K562 (cell line): ENCODE data around the gene MYO10. TPM values are rescaled to one million over a fixed set of nuclear protein-coding genes. Genes with fewer than 3 reads are reported as not detected.

Experiments used
- ATAC-seq: fragments of 200-7000 bp; cut with Tn5 transposase; 3 replicates; pipeline ENCODE4 v1.9.1; 2020; ENCODE audit warnings: moderate library complexity
- BruUV-seq: library from RNA; stranded (reverse); fragments of 400-500 nt; replicated peaks from 2 replicates; lab custom pipeline; 2021; lab: Mats Ljungman, UMichigan
- CTCF ChIA-PET: fragments of 300-600 bp; formaldehyde crosslinking; extraction: SDS; loops from one replicate; lab custom pipeline; 2021; ENCODE audit warnings: low intra/inter-chr PET ratio; lab: Yijun Ruan, JAX
- POLR2A ChIA-PET: fragments of 300-600, 350-650 bp; sonication (Branson Sonifier 250); formaldehyde crosslinking; extraction: SDS; loops from one replicate; lab custom pipeline; 2021; ENCODE audit warnings: antibody characterized with exemption, inconsistent platforms; lab: Yijun Ruan, JAX
- DNase-seq, 4 experiments: peaks; one replicate each; pipeline versions ENCODE4 v3.0.0 to v3.0.0-alpha.2; 2011 to 2018; ENCODE audit warnings: low spot score in 3 of 4, mixed read lengths in 3 of 4; ENCODE audit errors: extremely low read depth in 1 of 4
- FAIRE-seq: peaks from 2 replicates; lab custom pipeline; 2011; peaks lifted over from hg19 to GRCh38; lab: Jason Lieb, UNC
- H2AFZ ChIP-seq: 2 replicates; pipeline ENCODE4 v1.6.0; 2011; ENCODE audit warnings: low read depth, low read length, control low read depth, inconsistent platforms
- H3K27ac ChIP-seq: fragments of 200-600 bp; 3 replicates; pipeline ENCODE4 v1.8.0; 2011; ENCODE audit warnings: low read depth, mild to moderate bottlenecking, control low read depth, inconsistent platforms, low read length, moderate library complexity, mixed read lengths; ENCODE audit errors: extremely low read depth
- H3K27me3 ChIP-seq, 2 experiments: fragments of 300-600 bp in 1 of 2; 2 replicates in 1 of 2; 3 replicates in 1 of 2; pipeline versions ENCODE4 v1.6.0 to v1.8.0; 2011; ENCODE audit warnings: inconsistent platforms in 2 of 2, low read length in 2 of 2, mild to moderate bottlenecking in 1 of 2, mixed read lengths in 1 of 2, moderate library complexity in 1 of 2; ENCODE audit not compliant: control insufficient read depth in 2 of 2, insufficient read depth in 2 of 2
- H3K36me3 ChIP-seq: fragments of 300-600 bp; 3 replicates; pipeline ENCODE4 v1.8.0; 2011; ENCODE audit warnings: mild to moderate bottlenecking, low read length, inconsistent platforms; ENCODE audit not compliant: control insufficient read depth, insufficient read depth
- H3K4me1 ChIP-seq, 2 experiments: fragments of 200-600 bp in 1 of 2; replicated peaks in 1 of 2; 2 replicates in 1 of 2; 3 replicates in 1 of 2; pipeline versions ENCODE4 v1.5.1 to v1.8.0; 2011; ENCODE audit warnings: inconsistent platforms in 2 of 2, low read length in 2 of 2, mild to moderate bottlenecking in 1 of 2, mixed read lengths in 1 of 2, moderate library complexity in 1 of 2; ENCODE audit not compliant: control insufficient read depth in 2 of 2, insufficient read depth in 2 of 2
- H3K4me2 ChIP-seq: 2 replicates; pipeline ENCODE4 v1.6.1; 2011; ENCODE audit warnings: low read length, control low read depth, inconsistent platforms, mixed read lengths; ENCODE audit not compliant: insufficient read depth
- H3K4me3 ChIP-seq: fragments of 200-600 bp; sonication (generic), shearing (Covaris generic); 2 replicates; pipeline ENCODE4 v1.5.1; 2016; ENCODE audit warnings: control low read depth, inconsistent platforms
- H3K79me2 ChIP-seq: fragments of 200-600 bp; 3 replicates; pipeline ENCODE4 v1.8.0; 2011; ENCODE audit warnings: low read length, inconsistent platforms; ENCODE audit not compliant: control insufficient read depth, insufficient read depth
- H3K9ac ChIP-seq, 2 experiments: 2 replicates each; pipeline versions ENCODE4 v1.6.0 to v1.6.1; 2011; ENCODE audit warnings: low read depth in 2 of 2, low read length in 2 of 2, control low read depth in 1 of 2, inconsistent platforms in 1 of 2, mild to moderate bottlenecking in 1 of 2, mixed read lengths in 1 of 2; ENCODE audit not compliant: insufficient read depth in 1 of 2
- H3K9me1 ChIP-seq: one replicate; pipeline ENCODE4 v1.6.0; 2011; ENCODE audit warnings: inconsistent platforms, mild to moderate bottlenecking, low read length, moderate library complexity; ENCODE audit not compliant: control insufficient read depth, insufficient read depth
- H3K9me3 ChIP-seq: replicated peaks from 2 replicates; pipeline ENCODE4 v1.5.1; 2011; ENCODE audit warnings: low read depth, low read length, inconsistent platforms; ENCODE audit not compliant: control insufficient read depth, insufficient read depth
- H4K20me1 ChIP-seq: replicated peaks from 2 replicates; pipeline ENCODE4 v1.6.1; 2011; ENCODE audit warnings: low read length, inconsistent platforms, mixed read lengths; ENCODE audit not compliant: control insufficient read depth, insufficient read depth
- BCOR ChIP-seq: fragments of 450-650 bp; IDR thresholded peaks from 2 replicates; pipeline ENCODE4 v1.6.1; 2016
- GTF2E2 ChIP-seq: fragments of 200-800 bp; sonication (Bioruptor generic); IDR thresholded peaks from 2 replicates; pipeline ENCODE4 v1.6.1; 2016; ENCODE audit warnings: missing genetic modification characterization, missing compliant biosample characterization
- MAFF ChIP-seq: IDR thresholded peaks from 2 replicates; pipeline ENCODE4 v1.6.1; 2012; ENCODE audit warnings: low read length, improper control_type of control experiment
- NCOR1 ChIP-seq: fragments of 450-650 bp; IDR thresholded peaks from 2 replicates; pipeline ENCODE4 v1.6.1; 2016; ENCODE audit warnings: mild to moderate bottlenecking, moderate library complexity
- PHB2 ChIP-seq: fragments of 450-650 bp; IDR thresholded peaks from 2 replicates; pipeline ENCODE4 v1.6.1; 2017; ENCODE audit warnings: low read depth
- SMARCE1 ChIP-seq: fragments of 450-650 bp; IDR thresholded peaks from 2 replicates; pipeline ENCODE4 v1.7.1; 2016; ENCODE audit warnings: mild to moderate bottlenecking
- SMC3 ChIP-seq: conservative IDR thresholded peaks from 2 replicates; pipeline ENCODE4 v1.6.1; 2011; ENCODE audit warnings: low read depth, low read length, improper control_type of control experiment; ENCODE audit not compliant: insufficient read depth
- ZFP30 ChIP-seq: fragments of 250-450 bp; sonication (Bioruptor Pico); IDR thresholded peaks from 2 replicates; pipeline ENCODE4 v1.8.0; 2022; ENCODE audit warnings: moderate library complexity, mild to moderate bottlenecking, inconsistent platforms, borderline replicate concordance
- ZNF561 ChIP-seq: fragments of 450-650 bp; formaldehyde crosslinking; conservative IDR thresholded peaks from 2 replicates; pipeline ENCODE4 v1.4.0; 2020; ENCODE audit warnings: mild to moderate bottlenecking, moderate library complexity
- ZNF79 ChIP-seq: fragments of 250-450 bp; sonication (Bioruptor Pico); IDR thresholded peaks from 2 replicates; pipeline ENCODE4 v1.4.0; 2020; ENCODE audit warnings: low read depth, mild to moderate bottlenecking, moderate library complexity
- WGBS: fragments of 100-300 bp; shearing (Covaris generic); methylation state at CpG from one replicate; pipeline ENCODE4 v1.1.6; 2016; ENCODE audit warnings: low coverage, mixed read lengths; ENCODE audit not compliant: insufficient coverage; ENCODE audit errors: missing lambda C conversion rate; 5-methylcytosine and 5-hydroxymethylcytosine counted together
- in situ Hi-C: fragments of 300-500 bp; cut with MboI; formaldehyde crosslinking; loops from 4 replicates; pipeline ENCODE4 v1.15.0; 2018; ENCODE audit warnings: inconsistent platforms, mixed read lengths
- intact Hi-C: fragments of 100-400 bp; cut with micrococcal nuclease; formaldehyde crosslinking; loops from 2 replicates; pipeline ENCODE4 v1.14.2; 2022
- polyA plus RNA-seq, 8 experiments: library from polyadenylated mRNA; depleted of rRNA in 4 of 8; stranded (reverse) in 5 of 8; unstranded in 3 of 8; fragments of >200 nt; fragmentation: Nextera tagmentation in 2 of 8; fragmentation: Illumina TruSeq in 1 of 8; extraction: Ambion mirVana in 2 of 8; extraction: Trizol in 1 of 8; gene quantifications; 2 replicates each; pipeline versions ENCODE4 v1.2.1 to v1.2.3, GENCODE V29; 2011 to 2014; ENCODE audit warnings: inconsistent platforms in 1 of 8, missing spikeins in 1 of 8
- total RNA-seq, 7 experiments: library from RNA; depleted of rRNA in 6 of 7; stranded (reverse); fragments of >200 nt in 6 of 7; fragmentation: Illumina TruSeq in 2 of 7; extraction: Trizol in 2 of 7; gene quantifications; 2 replicates each; pipeline versions ENCODE4 v1.2.1 to v1.2.3, GENCODE V29; 2011 to 2021; ENCODE audit warnings: low replicate concordance in 1 of 7
- TF ChIP-seq, protein P1 (sequence below): sonication (generic); formaldehyde crosslinking; IDR thresholded peaks from 2 replicates; pipeline ENCODE4 v1.8.0; 2022; ENCODE audit warnings: mild to moderate bottlenecking, low read depth, missing genetic modification reagents
- TF ChIP-seq, protein P2 (sequence below): fragments of 250-450 bp; sonication (Bioruptor Pico); IDR thresholded peaks from 2 replicates; pipeline ENCODE4 v1.4.0; 2020

MYO10 gene
- total and polyA plus RNA-seq, 9 of the 15 experiments (the other 6 are each of a cell fraction or from before 2014, with no cell fraction given), result 0.04 to 0.24 TPM; not detected in 7

DNA sequence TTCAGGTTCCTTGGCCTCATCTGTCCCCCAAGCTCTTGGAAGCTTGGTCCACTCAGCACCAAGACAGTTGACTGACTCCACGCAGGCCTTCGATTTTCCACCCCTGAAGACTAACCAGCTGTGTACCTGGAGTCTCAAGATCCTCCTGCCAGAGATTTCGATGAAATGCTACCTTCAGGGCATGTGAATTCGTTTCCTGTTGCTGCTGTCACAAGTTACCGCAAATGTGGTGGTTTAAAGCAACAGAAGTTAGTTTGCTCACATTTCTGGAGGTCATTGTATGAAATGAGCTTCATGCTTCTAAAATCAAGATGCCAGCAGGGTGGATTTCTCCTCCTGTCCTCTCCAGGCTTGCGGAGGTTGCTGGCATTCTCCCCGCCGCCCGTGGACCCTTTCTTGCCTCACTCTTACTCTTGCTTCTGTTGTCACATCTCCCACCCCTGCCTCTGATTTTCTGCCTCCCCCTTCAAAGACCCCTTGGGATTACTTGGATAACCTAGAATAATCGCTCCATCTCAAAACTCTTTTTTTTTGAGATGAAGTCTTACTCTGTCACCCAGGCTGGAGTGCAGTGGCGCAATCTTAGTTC is 291.7 kb downstream of the MYO10 start:
- H3K27ac ChIP-seq, result no peak overlapping the region
- no peak overlapping the region for H3K9ac ChIP-seq
- no peak for DNase-seq
- TF ChIP-seq ZFP30 (CRISPR knock-in tag), result no peak
- TF ChIP-seq, protein P1, sequence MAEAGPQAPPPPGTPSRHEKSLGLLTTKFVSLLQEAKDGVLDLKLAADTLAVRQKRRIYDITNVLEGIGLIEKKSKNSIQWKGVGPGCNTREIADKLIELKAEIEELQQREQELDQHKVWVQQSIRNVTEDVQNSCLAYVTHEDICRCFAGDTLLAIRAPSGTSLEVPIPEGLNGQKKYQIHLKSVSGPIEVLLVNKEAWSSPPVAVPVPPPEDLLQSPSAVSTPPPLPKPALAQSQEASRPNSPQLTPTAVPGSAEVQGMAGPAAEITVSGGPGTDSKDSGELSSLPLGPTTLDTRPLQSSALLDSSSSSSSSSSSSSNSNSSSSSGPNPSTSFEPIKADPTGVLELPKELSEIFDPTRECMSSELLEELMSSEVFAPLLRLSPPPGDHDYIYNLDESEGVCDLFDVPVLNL (CRISPR knock-in tag), result no peak
- no peak for TF ChIP-seq MAFF
- no peak for TF ChIP-seq ZNF561 (CRISPR knock-in tag)
- no peak for TF ChIP-seq GTF2E2 (tag)
- TF ChIP-seq ZNF79, result no peak
- TF ChIP-seq NCOR1, result no peak
- no peak for TF ChIP-seq SMARCE1
- no peak for TF ChIP-seq SMC3
- TF ChIP-seq BCOR, result no peak
- TF ChIP-seq PHB2, result no peak
- TF ChIP-seq, protein P2, sequence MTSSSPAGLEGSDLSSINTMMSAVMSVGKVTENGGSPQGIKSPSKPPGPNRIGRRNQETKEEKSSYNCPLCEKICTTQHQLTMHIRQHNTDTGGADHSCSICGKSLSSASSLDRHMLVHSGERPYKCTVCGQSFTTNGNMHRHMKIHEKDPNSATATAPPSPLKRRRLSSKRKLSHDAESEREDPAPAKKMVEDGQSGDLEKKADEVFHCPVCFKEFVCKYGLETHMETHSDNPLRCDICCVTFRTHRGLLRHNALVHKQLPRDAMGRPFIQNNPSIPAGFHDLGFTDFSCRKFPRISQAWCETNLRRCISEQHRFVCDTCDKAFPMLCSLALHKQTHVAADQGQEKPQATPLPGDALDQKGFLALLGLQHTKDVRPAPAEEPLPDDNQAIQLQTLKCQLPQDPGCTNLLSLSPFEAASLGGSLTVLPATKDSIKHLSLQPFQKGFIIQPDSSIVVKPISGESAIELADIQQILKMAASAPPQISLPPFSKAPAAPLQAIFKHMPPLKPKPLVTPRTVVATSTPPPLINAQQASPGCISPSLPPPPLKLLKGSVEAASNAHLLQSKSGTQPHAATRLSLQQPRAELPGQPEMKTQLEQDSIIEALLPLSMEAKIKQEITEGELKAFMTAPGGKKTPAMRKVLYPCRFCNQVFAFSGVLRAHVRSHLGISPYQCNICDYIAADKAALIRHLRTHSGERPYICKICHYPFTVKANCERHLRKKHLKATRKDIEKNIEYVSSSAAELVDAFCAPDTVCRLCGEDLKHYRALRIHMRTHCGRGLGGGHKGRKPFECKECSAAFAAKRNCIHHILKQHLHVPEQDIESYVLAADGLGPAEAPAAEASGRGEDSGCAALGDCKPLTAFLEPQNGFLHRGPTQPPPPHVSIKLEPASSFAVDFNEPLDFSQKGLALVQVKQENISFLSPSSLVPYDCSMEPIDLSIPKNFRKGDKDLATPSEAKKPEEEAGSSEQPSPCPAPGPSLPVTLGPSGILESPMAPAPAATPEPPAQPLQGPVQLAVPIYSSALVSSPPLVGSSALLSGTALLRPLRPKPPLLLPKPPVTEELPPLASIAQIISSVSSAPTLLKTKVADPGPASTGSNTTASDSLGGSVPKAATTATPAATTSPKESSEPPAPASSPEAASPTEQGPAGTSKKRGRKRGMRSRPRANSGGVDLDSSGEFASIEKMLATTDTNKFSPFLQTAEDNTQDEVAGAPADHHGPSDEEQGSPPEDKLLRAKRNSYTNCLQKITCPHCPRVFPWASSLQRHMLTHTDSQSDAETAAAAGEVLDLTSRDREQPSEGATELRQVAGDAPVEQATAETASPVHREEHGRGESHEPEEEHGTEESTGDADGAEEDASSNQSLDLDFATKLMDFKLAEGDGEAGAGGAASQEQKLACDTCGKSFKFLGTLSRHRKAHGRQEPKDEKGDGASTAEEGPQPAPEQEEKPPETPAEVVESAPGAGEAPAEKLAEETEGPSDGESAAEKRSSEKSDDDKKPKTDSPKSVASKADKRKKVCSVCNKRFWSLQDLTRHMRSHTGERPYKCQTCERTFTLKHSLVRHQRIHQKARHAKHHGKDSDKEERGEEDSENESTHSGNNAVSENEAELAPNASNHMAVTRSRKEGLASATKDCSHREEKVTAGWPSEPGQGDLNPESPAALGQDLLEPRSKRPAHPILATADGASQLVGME (CRISPR knock-in tag), result no peak
- ChIA-PET POLR2A (interaction anchor here (0.6 kb wide), 1 partner anchor 342 kb away, joined by 3 read pairs; no protein-coding TSS in a partner anchor), CTCF (no interaction called here)
- ATAC-seq, result no peak
- FAIRE-seq, result no peak
- no peaks in the 10 kb centered on the region for H3K9me1 ChIP-seq
- H3K79me2 ChIP-seq, result no peaks in the 10 kb centered on the region
- intact Hi-C loops (no loop called here), in situ Hi-C loops (no loop called here)
- no TSS peak for BruUV-seq
- H3K27me3 ChIP-seq, result no peaks in the 10 kb centered on the region
- no peaks in the 10 kb centered on the region for H3K9me3 ChIP-seq
- no peak overlapping the region for H2AFZ ChIP-seq
- H3K4me3 ChIP-seq, result no peak overlapping the region
- no peaks in the 10 kb centered on the region for H3K36me3 ChIP-seq
- H3K4me2 ChIP-seq, result no peak overlapping the region
- 0% methylated on average over 10 of the region's 11 CpGs for WGBS
- no peaks in the 10 kb centered on the region for H4K20me1 ChIP-seq
- H3K4me1 ChIP-seq, result no peaks in the 10 kb centered on the region
